Testis (tissue), 2 donors: ENCODE measurements around the gene IPP.

ENCODE experiments used
- CTCF ChIP-seq, 3 experiments: fragments of 450-650 bp in 2 of 3; fragments of 200-600 bp in 1 of 3; sonication (generic) in 1 of 3; IDR thresholded peaks; one replicate each; pipeline ENCODE4 v1.5.1; 2016 to 2019; ENCODE audit warnings: antibody characterized with exemption in 3 of 3, mild to moderate bottlenecking in 2 of 3, moderate library complexity in 1 of 3
- POLR2A ChIP-seq: fragments of 450-650 bp; IDR thresholded peaks from one replicate; pipeline ENCODE4 v1.6.1; 2017; ENCODE audit warnings: antibody characterized with exemption, mild to moderate bottlenecking, moderate library complexity

DNA sequence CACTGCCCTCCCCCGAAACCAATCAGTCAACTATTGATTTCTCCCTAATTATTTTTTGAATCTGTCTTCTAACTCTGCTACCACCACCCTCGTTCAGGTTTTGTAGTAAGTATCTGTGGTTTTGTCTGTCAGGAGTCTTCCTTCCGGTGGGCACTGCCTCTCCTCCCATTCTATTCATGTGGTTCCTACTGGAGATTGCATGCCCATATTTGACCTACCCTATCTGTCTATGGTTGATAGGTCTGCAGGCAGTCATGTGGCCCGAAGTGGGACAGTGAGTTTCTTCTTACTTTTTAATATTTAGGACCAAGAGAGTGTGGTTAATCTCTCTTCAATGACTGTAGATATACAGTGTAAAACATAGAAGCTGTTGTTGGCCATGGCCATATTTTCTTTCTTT is 35.1 kb upstream of the IPP start:
- TF ChIP-seq POLR2A (no peak), CTCF (IDR thresholded peaks at IDR 0.05) (no peak)
